DOHH2 (cell line): ENCODE measurements around the gene GPATCH8.

Source experiments
- CTCF ChIP-seq: fragments of 200-600 bp; sonication (generic); IDR thresholded peaks from one replicate; pipeline ENCODE4 v1.5.1; 2014; ENCODE audit warnings: antibody characterized with exemption, mild to moderate bottlenecking, low read depth, low read length; ENCODE audit not compliant: poor library complexity, severe bottlenecking
- EZH2phosphoT487 ChIP-seq: fragments of 200-600 bp; sonication (generic); IDR thresholded peaks from 2 replicates; pipeline ENCODE4 v1.6.1; 2017; ENCODE audit warnings: borderline replicate concordance, mild to moderate bottlenecking, antibody characterized with exemption, low read length, moderate library complexity, mixed read lengths

- TF ChIP-seq CTCF (peak; percentile 52), EZH2phosphoT487 (no peak)
These were observed 148.3 kb downstream of the GPATCH8 start for GRCh38 chr17:44354582-44355561.
